HG03095 (cell line): Measurements from ENCODE around the gene MOB2.

Experiments
- ATAC-seq: cut with Tn5 transposase; IDR thresholded peaks from one replicate; pipeline ENCODE4 v1.9.1; 2021; ENCODE audit warnings: moderate library complexity; ENCODE audit not compliant: unreplicated experiment

The MOB2 gene

GRCh38 chr11:1504581-1505290 lies 18.2 kb upstream of the MOB2 start:
- ATAC-seq, result no peak

- no peak for ATAC-seq
Observed at GRCh38 chr11:1504138-1504537, 17.6 kb upstream of the MOB2 start.

- no peak for ATAC-seq
Observed at GRCh38 chr11:1503708-1504104, 17.1 kb upstream of the MOB2 start.

- ATAC-seq, result no peak
Observed at GRCh38 chr11:1502954-1503707, 16.6 kb upstream of the MOB2 start.

GRCh38 chr11:1502168-1502953 lies 15.8 kb upstream of the MOB2 start:
- no peak for ATAC-seq

- ATAC-seq, result no peak
Observed at GRCh38 chr11:1501421-1502167, 15.0 kb upstream of the MOB2 start.

GRCh38 chr11:1500466-1501420 lies 14.2 kb upstream of the MOB2 start:
- ATAC-seq, result no peak

GRCh38 chr11:1499899-1500298 lies 13.3 kb upstream of the MOB2 start:
- no peak for ATAC-seq

GRCh38 chr11:1499261-1499890 lies 12.8 kb upstream of the MOB2 start:
- no peak for ATAC-seq

GRCh38 chr11:1498262-1498661 lies 11.7 kb upstream of the MOB2 start:
- ATAC-seq, result no peak

- ATAC-seq, result no peak
Observed at GRCh38 chr11:1497600-1497999, 11.0 kb upstream of the MOB2 start.

- no peak for ATAC-seq
Observed at GRCh38 chr11:1496761-1497095, 10.1 kb upstream of the MOB2 start.

- no peak for ATAC-seq
Observed at GRCh38 chr11:1496091-1496760, 9.6 kb upstream of the MOB2 start.

GRCh38 chr11:1494650-1495049 lies 8.1 kb upstream of the MOB2 start:
- ATAC-seq, result no peak

GRCh38 chr11:1493650-1494244 lies 7.2 kb upstream of the MOB2 start:
- ATAC-seq, result no peak

- ATAC-seq, result no peak
Observed at GRCh38 chr11:1491379-1491778, 4.8 kb upstream of the MOB2 start.

- no peak for ATAC-seq
Observed at GRCh38 chr11:1490651-1491050, 4.1 kb upstream of the MOB2 start.

GRCh38 chr11:1488575-1489180 lies 2.1 kb upstream of the MOB2 start:
- ATAC-seq, result no peak
